NCI-H82 treated with DMSO at 0.1 percent for 48 hours (cell line): ENCODE measurements around the gene SLC22A7.
"Not testable (repeated sequence)": the region's sequence is repeated elsewhere in the genome, so short reads cannot be mapped to it uniquely, and the experiment has no call there.

Experiments used
- DNase-seq: peaks from one replicate; lab custom pipeline; 2025; ENCODE audit not compliant: unreplicated experiment; lab: John Stamatoyannopoulos, UW

Gene SLC22A7

GRCh38 chr6:43334466-43335095 is 36.5 kb downstream of the SLC22A7 start:
- peak; percentile 44 for DNase-seq

DNA sequence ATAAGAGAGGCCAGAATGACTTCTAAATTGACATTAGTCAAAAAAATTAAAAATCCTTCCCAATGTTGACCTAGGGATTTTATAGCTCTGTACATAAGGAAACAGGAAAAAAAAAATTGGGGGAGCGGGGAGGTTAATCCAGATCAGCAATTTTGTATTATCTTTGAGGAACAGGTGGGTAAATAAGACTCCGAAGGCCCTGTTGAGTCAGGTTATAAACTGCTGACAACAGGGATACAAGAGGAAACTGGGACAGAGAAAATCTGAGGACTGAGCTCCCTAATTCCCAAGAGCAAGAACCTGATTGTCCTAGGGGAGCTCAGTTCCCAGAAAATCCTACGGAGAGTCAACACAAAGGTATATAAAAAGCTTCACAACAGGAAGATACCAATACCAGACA is 37.4 kb downstream of the SLC22A7 start:
- no peak for DNase-seq

- no peak for DNase-seq
Measured at GRCh38 chr6:43336382-43336781, 38.3 kb downstream of the SLC22A7 start.

DNA sequence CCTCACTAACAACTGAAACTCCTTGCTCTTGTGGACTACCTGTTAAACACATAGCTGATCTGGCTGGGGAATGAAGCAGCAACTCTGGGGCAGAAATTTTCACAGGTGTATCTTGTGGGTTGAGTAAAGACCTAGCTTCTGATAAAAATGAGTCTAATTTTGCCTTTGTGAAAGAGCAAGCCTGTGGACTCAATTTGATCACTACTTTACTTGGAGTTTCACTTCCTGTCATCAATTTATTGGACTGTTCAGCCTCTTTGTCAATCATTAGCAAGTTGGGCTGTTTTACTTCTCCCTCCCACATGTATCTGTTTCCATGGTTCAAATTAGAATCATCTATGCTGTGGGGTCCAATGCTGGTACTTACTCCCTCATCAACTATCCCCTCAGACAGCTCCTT is 40.2 kb downstream of the SLC22A7 start:
- DNase-seq, result no peak

DNA sequence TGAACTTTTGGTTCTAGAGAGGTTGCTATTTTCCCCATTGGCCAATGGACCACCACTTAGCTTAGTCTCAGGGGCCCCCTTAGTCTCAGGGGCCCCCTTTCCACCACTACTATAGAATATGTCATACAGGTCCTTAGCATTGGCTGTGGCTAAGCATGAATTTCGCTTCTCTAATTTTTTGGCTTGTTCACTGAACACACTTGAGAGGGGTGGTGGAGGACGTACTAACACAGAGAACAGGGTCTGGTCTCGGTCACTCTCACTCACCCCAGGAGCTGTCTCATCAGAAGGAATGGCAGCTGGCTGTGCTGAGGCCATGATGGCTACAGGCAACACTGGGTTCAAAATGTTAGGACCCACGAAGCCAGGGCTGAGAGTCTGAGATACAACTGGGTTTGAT is 41.1 kb downstream of the SLC22A7 start:
- no peak for DNase-seq

DNA sequence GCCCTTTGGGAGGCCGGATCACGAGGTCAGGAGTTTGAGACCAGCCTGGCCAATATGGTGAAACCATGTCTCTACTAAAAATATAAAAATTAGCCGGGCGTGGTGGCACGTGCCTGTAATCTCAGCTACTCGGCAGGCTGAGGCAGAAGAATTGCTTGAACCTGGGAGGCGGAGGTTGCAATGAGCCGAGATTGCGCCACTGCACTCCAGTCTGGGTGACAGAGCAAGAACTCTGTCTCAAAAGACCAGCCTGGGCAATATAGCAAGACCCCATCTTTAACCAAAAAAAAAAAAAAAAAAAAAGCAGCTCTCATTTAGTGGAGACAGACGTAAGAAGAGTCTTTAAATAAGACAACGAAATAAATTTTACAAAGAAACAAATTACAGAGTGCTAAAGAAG is 48.2 kb downstream of the SLC22A7 start:
- DNase-seq, result not testable (repeated sequence)

- DNase-seq, result no peak
Measured at GRCh38 chr6:43347021-43347420, 49.0 kb downstream of the SLC22A7 start.

DNA sequence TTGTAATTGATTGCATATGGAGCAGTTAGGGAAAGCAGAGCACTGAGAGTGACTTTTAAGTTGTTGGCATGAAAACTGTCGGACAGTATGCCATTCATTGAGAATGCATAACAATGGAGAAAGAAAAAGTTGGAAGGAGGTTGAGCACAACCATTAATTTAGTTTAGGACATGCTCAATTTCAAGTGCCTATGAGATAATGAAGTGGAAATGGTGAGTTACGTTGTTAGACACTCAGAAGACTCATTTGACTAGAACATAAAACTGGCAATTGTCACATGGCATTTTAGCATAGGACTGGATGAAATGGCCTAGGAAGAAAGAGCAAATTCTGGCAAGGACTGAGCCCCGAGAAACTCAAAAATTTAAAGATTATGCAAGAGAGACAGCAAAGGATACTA is 49.4 kb downstream of the SLC22A7 start:
- no peak for DNase-seq

GRCh38 chr6:43351951-43352350 is 53.9 kb downstream of the SLC22A7 start:
- not testable (repeated sequence) for DNase-seq
